Measurements from ENCODE around the gene EXTL2. TPM values are rescaled to one million over a fixed set of nuclear protein-coding genes. Genes with fewer than 3 reads are reported as not detected.
"Not testable (repeated sequence)": the region's sequence is repeated elsewhere in the genome, so short reads cannot be mapped to it uniquely, and the experiment has no call there.

Gene EXTL2
- total RNA-seq, 1 experiment from 2014 or later = 37.9 TPM

DNA sequence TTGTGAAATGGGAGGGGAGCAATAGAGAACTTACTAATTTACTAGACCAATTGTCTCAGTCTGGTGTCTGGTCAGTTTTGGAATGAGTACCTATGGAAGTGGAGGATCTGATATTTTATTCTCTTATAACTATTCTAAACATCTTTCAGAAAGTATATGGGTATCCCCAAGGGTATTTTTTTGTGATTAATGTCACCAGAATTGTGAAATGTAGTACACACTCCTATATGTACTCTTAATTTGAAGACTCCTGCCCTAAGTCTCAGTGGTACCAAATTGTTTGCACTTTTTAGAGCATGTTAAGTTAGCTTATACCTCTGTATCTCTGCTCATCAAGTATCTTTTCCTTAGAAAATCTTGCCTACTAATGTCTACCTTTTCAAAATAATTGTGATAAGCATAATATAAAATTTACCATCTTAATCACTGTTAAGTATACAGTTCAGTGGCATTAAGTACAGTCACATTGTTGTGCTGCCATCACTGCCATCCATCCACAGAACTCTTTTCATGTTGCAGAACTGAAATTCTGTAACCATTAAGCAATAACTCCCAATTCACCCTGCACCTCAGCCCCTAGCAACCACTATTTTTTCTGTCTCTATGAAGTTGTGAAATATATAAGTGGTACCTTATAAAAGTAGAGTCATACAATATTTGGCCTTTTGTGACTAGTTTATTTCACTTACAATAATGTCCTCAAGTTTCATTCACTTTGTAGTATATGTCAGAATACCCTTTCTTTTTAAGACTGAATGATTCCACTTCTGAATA lies 41.7 kb upstream of the EXTL2 start:
- H2BK15ac ChIP-seq (ENCODE audit: low read depth, low read length) = no peak overlapping the region
- H3K56ac ChIP-seq (ENCODE audit: insufficient read length, low read depth, low read length) = no peak overlapping the region
- no peak overlapping the region for H2BK120ac ChIP-seq (ENCODE audit: low read depth, low read length, poor library complexity, severe bottlenecking)

DNA sequence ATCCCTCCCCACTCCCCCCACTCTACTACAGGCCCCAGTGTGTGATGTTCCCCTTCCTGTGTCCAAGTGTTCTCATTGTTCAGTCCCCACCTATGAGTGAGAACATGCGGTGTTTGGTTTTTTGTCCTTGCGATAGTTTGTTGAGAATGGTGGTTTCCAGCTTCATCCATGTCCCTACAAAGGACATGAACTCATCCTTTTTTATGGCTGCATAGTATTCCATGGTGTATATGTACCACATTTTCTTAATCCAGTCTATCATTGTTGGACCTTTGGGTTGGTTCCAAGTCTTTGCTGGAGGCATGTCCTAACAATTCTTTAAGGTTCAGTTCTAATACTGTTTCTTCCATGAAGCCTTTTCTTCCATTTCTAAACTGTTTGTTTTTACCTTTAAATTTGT lies 38.9 kb upstream of the EXTL2 start:
- not testable (repeated sequence) for H3T11ph ChIP-seq (ENCODE audit: low read length); H3K27ac Mint-ChIP-seq; H2BK20ac ChIP-seq (ENCODE audit: low read depth, low read length, poor library complexity, severe bottlenecking); H3K23ac ChIP-seq (ENCODE audit: insufficient read length, low read depth, low read length); H2BK12ac ChIP-seq (ENCODE audit: insufficient read length, low read depth, low read length); H4K8ac ChIP-seq (replicated peaks; ENCODE audit: insufficient read length, low read depth, low read length); H4K20me1 ChIP-seq (ENCODE audit: control insufficient read depth, insufficient read depth, insufficient read length); H4K91ac ChIP-seq (ENCODE audit: insufficient read length, low read depth, low read length); H3K79me1 ChIP-seq (ENCODE audit: insufficient read depth, low read depth, low read length, poor library complexity, severe bottlenecking); H3K18ac ChIP-seq (ENCODE audit: insufficient read length, low read depth, low read length); H3K9ac ChIP-seq (ENCODE audit: extremely low read depth, insufficient read length, low read length); H3K14ac ChIP-seq (ENCODE audit: insufficient read depth, low read length); H3K9me3 ChIP-seq (ENCODE audit: control insufficient read depth, low read depth, low read length); H3K4me1 Mint-ChIP-seq; H2BK5ac ChIP-seq (ENCODE audit: insufficient read length, low read length); H2BK120ac ChIP-seq (ENCODE audit: low read depth, low read length, poor library complexity, severe bottlenecking); H2BK15ac ChIP-seq (ENCODE audit: low read depth, low read length); H2AFZ ChIP-seq (ENCODE audit: low read length); H4K5ac ChIP-seq (ENCODE audit: insufficient read length, low read depth, low read length); H3K27me3 Mint-ChIP-seq (ENCODE audit: low read depth); H3K79me2 ChIP-seq (ENCODE audit: insufficient read depth, low read length); H3K4ac ChIP-seq (ENCODE audit: low read depth, low read length); H3K23me2 ChIP-seq (ENCODE audit: insufficient read length, low read depth, low read length, poor library complexity, severe bottlenecking); H3K4me2 ChIP-seq (ENCODE audit: insufficient read depth, insufficient read length, low read length); H3K4me3 Mint-ChIP-seq; H3K27ac ChIP-seq (ENCODE audit: insufficient read length, low read depth, low read length); H3K56ac ChIP-seq (ENCODE audit: insufficient read length, low read depth, low read length); H2AK5ac ChIP-seq (ENCODE audit: insufficient read length, low read length); H3K9me3 Mint-ChIP-seq; H3K4me1 ChIP-seq (ENCODE audit: insufficient read depth, low read length); DNase-seq; H3K27me3 ChIP-seq (ENCODE audit: insufficient read depth, low read length)
- no CpG with 5 or more reads among the region's 2 CpGs for WGBS (ENCODE audit: extremely low coverage, insufficient read length, low lambda C conversion rate)
- H3K36me3 Mint-ChIP-seq (ENCODE audit: insufficient read depth in 1 of 3, low read depth in 3 of 3) = peaks cover 28 to 49% (median 28%) of the 10 kb centered on the region in 3 experiments

More for the DNA sequence above, 41.7 kb upstream of the EXTL2 start:
- H3K14ac ChIP-seq (ENCODE audit: insufficient read depth, low read length) = no peak overlapping the region
- DNase-seq = no peak
- H3K4me2 ChIP-seq (ENCODE audit: insufficient read depth, insufficient read length, low read length) = no peak overlapping the region
- no peak overlapping the region for H4K8ac ChIP-seq (replicated peaks; ENCODE audit: insufficient read length, low read depth, low read length)
- H3K36me3 Mint-ChIP-seq (ENCODE audit: insufficient read depth in 1 of 3, low read depth in 3 of 3) = peaks cover 37 to 58% (median 37%) of the 10 kb centered on the region in 3 experiments
- no peaks in the 10 kb centered on the region for H3K9me3 ChIP-seq (ENCODE audit: control insufficient read depth, low read depth, low read length)
- H2AFZ ChIP-seq (ENCODE audit: low read length) = no peak overlapping the region
- no peak overlapping the region for H3T11ph ChIP-seq (ENCODE audit: low read length)
- H2BK20ac ChIP-seq (ENCODE audit: low read depth, low read length, poor library complexity, severe bottlenecking) = no peak overlapping the region
- no peak overlapping the region for H3K9ac ChIP-seq (ENCODE audit: extremely low read depth, insufficient read length, low read length)
- no peak overlapping the region for H3K27ac ChIP-seq (ENCODE audit: insufficient read length, low read depth, low read length)
- no peaks in the 10 kb centered on the region for H4K20me1 ChIP-seq (ENCODE audit: control insufficient read depth, insufficient read depth, insufficient read length)
- H3K27me3 ChIP-seq (ENCODE audit: insufficient read depth, low read length) = no peaks in the 10 kb centered on the region
- H3K79me2 ChIP-seq (ENCODE audit: insufficient read depth, low read length) = no peaks in the 10 kb centered on the region
- no peak overlapping the region for H3K4ac ChIP-seq (ENCODE audit: low read depth, low read length)
- H3K18ac ChIP-seq (ENCODE audit: insufficient read length, low read depth, low read length) = no peak overlapping the region
- H3K23me2 ChIP-seq (ENCODE audit: insufficient read length, low read depth, low read length, poor library complexity, severe bottlenecking) = no peaks in the 10 kb centered on the region
- H2AK5ac ChIP-seq (ENCODE audit: insufficient read length, low read length) = no peak overlapping the region
- no peaks in the 10 kb centered on the region for H3K4me1 ChIP-seq (ENCODE audit: insufficient read depth, low read length)
- TF ChIP-seq, protein P1, sequence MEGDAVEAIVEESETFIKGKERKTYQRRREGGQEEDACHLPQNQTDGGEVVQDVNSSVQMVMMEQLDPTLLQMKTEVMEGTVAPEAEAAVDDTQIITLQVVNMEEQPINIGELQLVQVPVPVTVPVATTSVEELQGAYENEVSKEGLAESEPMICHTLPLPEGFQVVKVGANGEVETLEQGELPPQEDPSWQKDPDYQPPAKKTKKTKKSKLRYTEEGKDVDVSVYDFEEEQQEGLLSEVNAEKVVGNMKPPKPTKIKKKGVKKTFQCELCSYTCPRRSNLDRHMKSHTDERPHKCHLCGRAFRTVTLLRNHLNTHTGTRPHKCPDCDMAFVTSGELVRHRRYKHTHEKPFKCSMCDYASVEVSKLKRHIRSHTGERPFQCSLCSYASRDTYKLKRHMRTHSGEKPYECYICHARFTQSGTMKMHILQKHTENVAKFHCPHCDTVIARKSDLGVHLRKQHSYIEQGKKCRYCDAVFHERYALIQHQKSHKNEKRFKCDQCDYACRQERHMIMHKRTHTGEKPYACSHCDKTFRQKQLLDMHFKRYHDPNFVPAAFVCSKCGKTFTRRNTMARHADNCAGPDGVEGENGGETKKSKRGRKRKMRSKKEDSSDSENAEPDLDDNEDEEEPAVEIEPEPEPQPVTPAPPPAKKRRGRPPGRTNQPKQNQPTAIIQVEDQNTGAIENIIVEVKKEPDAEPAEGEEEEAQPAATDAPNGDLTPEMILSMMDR (conservative IDR thresholded peaks at IDR 0.05) = no peak
- H4K5ac ChIP-seq (ENCODE audit: insufficient read length, low read depth, low read length) = no peak overlapping the region
- H2BK12ac ChIP-seq (ENCODE audit: insufficient read length, low read depth, low read length) = no peak overlapping the region
- no peak overlapping the region for H3K27ac Mint-ChIP-seq
- H3K79me1 ChIP-seq (ENCODE audit: insufficient read depth, low read depth, low read length, poor library complexity, severe bottlenecking) = no peaks in the 10 kb centered on the region
- H3K9me3 Mint-ChIP-seq = peaks cover 0 to 3% of the 10 kb centered on the region in 2 experiments; a peak in 2 of 5 replicates
- no peaks in the 10 kb centered on the region for H3K4me1 Mint-ChIP-seq
- H3K23ac ChIP-seq (ENCODE audit: insufficient read length, low read depth, low read length) = no peak overlapping the region
- H4K91ac ChIP-seq (ENCODE audit: insufficient read length, low read depth, low read length) = no peak overlapping the region
- no peaks in the 10 kb centered on the region for H3K27me3 Mint-ChIP-seq (ENCODE audit: low read depth)
- no peak overlapping the region for H3K4me3 Mint-ChIP-seq
- no peak overlapping the region for H2BK5ac ChIP-seq (ENCODE audit: insufficient read length, low read length)
